Caco-2 (cell line): Measurements from ENCODE around the gene METAP2. TPM values are rescaled to one million over a fixed set of nuclear protein-coding genes. Genes with fewer than 3 reads are reported as not detected.
"Not testable (repeated sequence)": the region's sequence is repeated elsewhere in the genome, so short reads cannot be mapped to it uniquely, and the experiment has no call there.

Experiments
- BruUV-seq: library from RNA; stranded (reverse); fragments of 400-500 nt; replicated peaks from 2 replicates; lab custom pipeline; 2021; lab: Mats Ljungman, UMichigan
- CTCF ChIA-PET: fragments of 300-600 bp; sonication (Branson Sonifier 250); formaldehyde crosslinking; loops from one replicate; lab custom pipeline; 2022; ENCODE audit warnings: antibody characterized with exemption; lab: Charles Lee
- POLR2A ChIA-PET: fragments of 300-600 bp; sonication (Branson Sonifier 250); formaldehyde crosslinking; loops from one replicate; lab custom pipeline; 2022; ENCODE audit warnings: antibody characterized with exemption; lab: Charles Lee
- DNase-seq, 2 experiments: peaks; one replicate each; pipeline versions ENCODE4 v3.0.0 to v3.0.0-alpha.2; 2020 to 2022
- H3K27me3 ChIP-seq: replicated peaks from 2 replicates; pipeline ENCODE4 v1.6.0; 2011; ENCODE audit warnings: low read length; ENCODE audit not compliant: control insufficient read depth, insufficient read depth
- H3K36me3 ChIP-seq: 2 replicates; pipeline ENCODE4 v1.5.1; 2011; ENCODE audit warnings: low read length; ENCODE audit not compliant: control insufficient read depth, insufficient read depth
- H3K4me1 ChIP-seq: fragments of 250-450 bp; sonication (Bioruptor Pico); 2 replicates; pipeline ENCODE4 v1.5.1; 2020; ENCODE audit warnings: mild to moderate bottlenecking
- H3K4me3 ChIP-seq: 2 replicates; pipeline ENCODE4 v1.5.1; 2011; ENCODE audit warnings: low read depth, mild to moderate bottlenecking, control low read depth, low read length
- H3K9me3 ChIP-seq: fragments of 250-450 bp; sonication (Bioruptor Pico); 2 replicates; pipeline ENCODE4 v1.5.1; 2020; ENCODE audit warnings: mild to moderate bottlenecking, moderate library complexity
- H3K27ac Mint-ChIP-seq: one replicate; pipeline ENCODE4 v1.8.0; 2022; ENCODE audit warnings: mixed read lengths; ENCODE audit not compliant: unreplicated experiment
- H3K27me3 Mint-ChIP-seq: one replicate; pipeline ENCODE4 v1.8.0; 2022; ENCODE audit warnings: mixed read lengths; ENCODE audit not compliant: insufficient read depth, unreplicated experiment
- H3K36me3 Mint-ChIP-seq: one replicate; pipeline ENCODE4 v1.8.0; 2022; ENCODE audit warnings: mild to moderate bottlenecking, mixed read lengths; ENCODE audit not compliant: insufficient read depth, unreplicated experiment
- H3K4me1 Mint-ChIP-seq: one replicate; pipeline ENCODE4 v1.8.0; 2022; ENCODE audit warnings: low read depth, mixed read lengths; ENCODE audit not compliant: unreplicated experiment
- H3K4me3 Mint-ChIP-seq: one replicate; pipeline ENCODE4 v1.8.0; 2022; ENCODE audit warnings: mild to moderate bottlenecking, moderate library complexity, mixed read lengths; ENCODE audit not compliant: unreplicated experiment
- H3K9me3 Mint-ChIP-seq: one replicate; pipeline ENCODE4 v1.8.0; 2022; ENCODE audit warnings: mixed read lengths; ENCODE audit not compliant: unreplicated experiment
- CTCF ChIP-seq, 2 experiments: fragments of 200-600 bp in 1 of 2; IDR thresholded peaks; 1 replicate in 1 of 2; 2 replicates in 1 of 2; pipeline versions ENCODE4 v1.5.1 to v1.8.0; 2011 to 2022; ENCODE audit warnings: antibody characterized with exemption in 1 of 2, control low read depth in 1 of 2, inconsistent platforms in 1 of 2, low read depth in 1 of 2, low read length in 1 of 2, mild to moderate bottlenecking in 1 of 2, moderate library complexity in 1 of 2; ENCODE audit not compliant: insufficient read depth in 1 of 2, severe bottlenecking in 1 of 2, unreplicated experiment in 1 of 2
- intact Hi-C: fragments of 100-400 bp; cut with micrococcal nuclease; formaldehyde crosslinking; loops from one replicate; pipeline ENCODE4 v1.10.0; 2022; ENCODE audit not compliant: unreplicated experiment
- total RNA-seq: library from RNA; stranded (reverse); gene quantifications from 2 replicates; pipeline ENCODE4 v1.2.3, GENCODE V29; 2022

Gene METAP2
- total RNA-seq, 1 experiment from 2014 or later: 138 TPM

- Mint-ChIP-seq H3K4me3 (no peak overlapping the region), H3K27ac (no peak overlapping the region), H3K36me3 (peaks cover 86% of the 10 kb centered on the region), H3K9me3 (no peaks in the 10 kb centered on the region), H3K27me3 (no peaks in the 10 kb centered on the region), H3K4me1 (peaks cover 11% of the 10 kb centered on the region)
- intact Hi-C loops: no loop called here
- no peaks in the 10 kb centered on the region for H3K9me3 ChIP-seq
- no peaks in the 10 kb centered on the region for H3K27me3 ChIP-seq
- no peak overlapping the region for H3K4me3 ChIP-seq
- POLR2A ChIA-PET: no interaction called here
- H3K36me3 ChIP-seq: no peaks in the 10 kb centered on the region; the same call in 1 of the 2 replicates
- DNase-seq: no peak
- no peak for TF ChIP-seq CTCF (IDR thresholded peaks at IDR 0.05; ENCODE audit: insufficient read depth in 1 of 2, low read depth in 1 of 2, low read length in 1 of 2, severe bottlenecking in 1 of 2, unreplicated experiment in 1 of 2)
- H3K4me1 ChIP-seq: no peaks in the 10 kb centered on the region
- CTCF ChIA-PET: interaction anchor here (1.3 kb wide), 1 partner anchor 53 kb away, joined by 3 read pairs; no protein-coding TSS in a partner anchor
- BruUV-seq: no TSS peak
Observed at GRCh38 chr12:95481072-95481471, 7.1 kb downstream of the METAP2 start.

- peaks cover 86% of the 10 kb centered on the region for H3K36me3 Mint-ChIP-seq
Observed at GRCh38 chr12:95481888-95482287, 7.9 kb downstream of the METAP2 start.

DNA sequence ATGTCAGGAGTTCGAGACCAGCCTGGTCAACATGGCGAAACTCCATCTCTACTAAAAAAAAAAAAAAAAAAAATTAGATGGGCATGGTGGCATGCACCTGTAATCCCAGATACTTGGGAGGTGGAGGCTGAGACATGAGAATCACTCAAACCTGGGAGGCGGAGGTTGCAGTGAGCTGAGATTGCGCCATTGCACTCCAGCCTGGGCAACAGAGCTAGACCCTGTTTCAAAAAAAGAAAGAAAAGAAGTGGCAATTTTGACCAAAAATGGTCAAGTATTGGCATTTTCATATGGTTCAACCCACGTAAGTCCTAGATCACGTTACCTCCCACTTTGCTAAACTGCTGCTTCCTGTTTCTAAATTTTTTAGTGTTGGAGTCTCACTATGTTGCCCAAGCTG, 8.6 kb downstream of the METAP2 start:
- H3K9me3 Mint-ChIP-seq, H3K4me1 Mint-ChIP-seq, H3K27me3 Mint-ChIP-seq, intact Hi-C loops, H3K4me1 ChIP-seq, BruUV-seq, H3K4me3 ChIP-seq, H3K36me3 ChIP-seq, CTCF ChIA-PET, H3K9me3 ChIP-seq, H3K4me3 Mint-ChIP-seq, DNase-seq, H3K27me3 ChIP-seq, H3K27ac Mint-ChIP-seq: not testable (repeated sequence)
- peaks cover 86% of the 10 kb centered on the region for H3K36me3 Mint-ChIP-seq
- POLR2A ChIA-PET: interaction anchor here (1.2 kb wide), 1 partner anchor 9 kb away, joined by 3 read pairs; the partner anchor contains the start of gene METAP2

More at GRCh38 chr12:95481888-95482287, 7.9 kb downstream of the METAP2 start:
- Histone ChIP-seq H3K4me3 (no peak overlapping the region), H3K9me3 (no peaks in the 10 kb centered on the region), H3K4me1 (no peaks in the 10 kb centered on the region), H3K27me3 (no peaks in the 10 kb centered on the region), H3K36me3 (no peaks in the 10 kb centered on the region; the same call in 1 of the 2 replicates)
- Mint-ChIP-seq H3K9me3 (no peaks in the 10 kb centered on the region), H3K27ac (no peak overlapping the region), H3K4me1 (peaks cover 9% of the 10 kb centered on the region), H3K4me3 (no peak overlapping the region), H3K27me3 (no peaks in the 10 kb centered on the region)
- no peak for TF ChIP-seq CTCF (IDR thresholded peaks at IDR 0.05; ENCODE audit: insufficient read depth in 1 of 2, low read depth in 1 of 2, low read length in 1 of 2, severe bottlenecking in 1 of 2, unreplicated experiment in 1 of 2)
- no TSS peak for BruUV-seq
- intact Hi-C loops: no loop called here
- POLR2A ChIA-PET: no interaction called here
- DNase-seq: no peak
- CTCF ChIA-PET: no interaction called here
